ENCODE data around the gene GADD45G. TPM values are rescaled to one million over a fixed set of nuclear protein-coding genes. Genes with fewer than 3 reads are reported as not detected.

GADD45G gene
- 0.35 and 0.97 TPM in 2 replicates for total RNA-seq

GRCh38 chr9:89604729-89605464 is at the start of gene GADD45G:
GADD45G (plus strand) TSS chr9:89605012; CDS start chr9:89605122, 110 bp downstream.
- no peak for DNase-seq (ENCODE audit: extremely low read depth, low read depth, low spot score)

- no peak for DNase-seq (ENCODE audit: extremely low read depth, low read depth, low spot score)
These were observed 49.8 kb upstream of the GADD45G start for GRCh38 chr9:89555036-89555415.

- no peak for DNase-seq (ENCODE audit: extremely low read depth, low read depth, low spot score)
These were observed 49.1 kb upstream of the GADD45G start for GRCh38 chr9:89555451-89556375.

- no peak for DNase-seq (ENCODE audit: extremely low read depth, low read depth, low spot score)
These were observed 46.5 kb upstream of the GADD45G start for GRCh38 chr9:89558196-89558899.

- no peak for DNase-seq (ENCODE audit: extremely low read depth, low read depth, low spot score)
These were observed 45.9 kb upstream of the GADD45G start for GRCh38 chr9:89558948-89559347.

GRCh38 chr9:89562186-89562814 is 42.5 kb upstream of the GADD45G start:
- DNase-seq (ENCODE audit: extremely low read depth, low read depth, low spot score), result no peak

GRCh38 chr9:89563571-89564345 is 41.1 kb upstream of the GADD45G start:
- no peak for DNase-seq (ENCODE audit: extremely low read depth, low read depth, low spot score)

- DNase-seq (ENCODE audit: extremely low read depth, low read depth, low spot score), result no peak
These were observed 40.4 kb upstream of the GADD45G start for GRCh38 chr9:89564346-89564878.

- no peak for DNase-seq (ENCODE audit: extremely low read depth, low read depth, low spot score)
These were observed 37.2 kb upstream of the GADD45G start for GRCh38 chr9:89567649-89568048.

- DNase-seq (ENCODE audit: extremely low read depth, low read depth, low spot score), result no peak
These were observed 30.5 kb upstream of the GADD45G start for GRCh38 chr9:89574309-89574708.

- DNase-seq (ENCODE audit: extremely low read depth, low read depth, low spot score), result peak; percentile 27
These were observed 28.4 kb upstream of the GADD45G start for GRCh38 chr9:89576404-89576839.

- no peak for DNase-seq (ENCODE audit: extremely low read depth, low read depth, low spot score)
These were observed 27.4 kb upstream of the GADD45G start for GRCh38 chr9:89577363-89577762.

GRCh38 chr9:89579741-89580385 is 24.9 kb upstream of the GADD45G start:
- DNase-seq (ENCODE audit: extremely low read depth, low read depth, low spot score), result no peak

GRCh38 chr9:89586311-89586710 is 18.5 kb upstream of the GADD45G start:
- no peak for DNase-seq (ENCODE audit: extremely low read depth, low read depth, low spot score)

- no peak for DNase-seq (ENCODE audit: extremely low read depth, low read depth, low spot score)
These were observed 16.4 kb upstream of the GADD45G start for GRCh38 chr9:89588271-89588879.

- DNase-seq (ENCODE audit: extremely low read depth, low read depth, low spot score), result no peak
These were observed 14.4 kb upstream of the GADD45G start for GRCh38 chr9:89590415-89590814.

GRCh38 chr9:89591274-89592212 is 13.3 kb upstream of the GADD45G start:
- DNase-seq (ENCODE audit: extremely low read depth, low read depth, low spot score), result no peak
